KMS-11 (cell line): Measurements from ENCODE around the gene MRPS31.

ENCODE experiments used
- H2AFZ ChIP-seq: fragments of 200-600 bp; sonication (generic); 2 replicates; pipeline ENCODE4 v1.6.1; 2016; ENCODE audit warnings: antibody characterized with exemption, mixed run types, low read depth
- H3K27ac ChIP-seq: fragments of 200-600 bp; sonication (generic); 2 replicates; pipeline ENCODE4 v1.6.1; 2016; ENCODE audit warnings: mild to moderate bottlenecking, mixed run types
- H3K27me3 ChIP-seq: fragments of 200-600 bp; sonication (generic); 2 replicates; pipeline ENCODE4 v1.6.1; 2017; ENCODE audit warnings: mild to moderate bottlenecking, low read depth, mixed run types, moderate library complexity; ENCODE audit not compliant: insufficient read depth
- H3K36me3 ChIP-seq: fragments of 200-600 bp; sonication (generic); 2 replicates; pipeline ENCODE4 v1.6.1; 2017; ENCODE audit warnings: mild to moderate bottlenecking, mixed run types; ENCODE audit not compliant: insufficient read depth
- H3K4me1 ChIP-seq: fragments of 200-600 bp; sonication (generic); 2 replicates; pipeline ENCODE4 v1.6.1; 2016; ENCODE audit warnings: mild to moderate bottlenecking, low read depth, mixed run types; ENCODE audit not compliant: poor library complexity, severe bottlenecking
- H3K4me2 ChIP-seq: fragments of 200-600 bp; sonication (generic); 2 replicates; pipeline ENCODE4 v1.7.0; 2016; ENCODE audit warnings: mild to moderate bottlenecking, mixed run types
- H3K4me3 ChIP-seq: fragments of 200-600 bp; sonication (generic); IDR thresholded peaks from 2 replicates; pipeline ENCODE4 v1.6.1; 2017; ENCODE audit warnings: low read depth, low read length, mixed read lengths; ENCODE audit not compliant: insufficient read depth
- H3K79me2 ChIP-seq: fragments of 200-600 bp; sonication (generic); 2 replicates; pipeline ENCODE4 v1.6.1; 2016; ENCODE audit warnings: low read depth, mixed run types; ENCODE audit not compliant: insufficient read depth
- H3K9ac ChIP-seq: fragments of 200-600 bp; sonication (generic); 2 replicates; pipeline ENCODE4 v1.6.1; 2016; ENCODE audit warnings: mild to moderate bottlenecking, mixed run types
- H4K20me1 ChIP-seq: fragments of 200-600 bp; sonication (generic); 2 replicates; pipeline ENCODE4 v1.6.1; 2016; ENCODE audit warnings: mild to moderate bottlenecking, mixed run types; ENCODE audit not compliant: insufficient read depth
- CTCF ChIP-seq: fragments of 200-600 bp; sonication (generic); conservative IDR thresholded peaks from 2 replicates; pipeline ENCODE4 v1.6.1; 2017; ENCODE audit warnings: low read depth, mild to moderate bottlenecking, antibody characterized with exemption, low read length, moderate library complexity, mixed read lengths

Gene MRPS31

GRCh38 chr13:40799508-40799907 is 28.5 kb upstream of the MRPS31 start:
- H2AFZ ChIP-seq = no peak overlapping the region
- no peaks in the 10 kb centered on the region for H4K20me1 ChIP-seq
- no peak overlapping the region for H3K4me3 ChIP-seq
- H3K4me2 ChIP-seq = peak overlapping the region; percentile 61
- peak overlapping the region; percentile 54; the same call in 1 of the 2 replicates for H3K27ac ChIP-seq
- H3K27me3 ChIP-seq = no peaks in the 10 kb centered on the region
- H3K9ac ChIP-seq = no peak overlapping the region
- H3K79me2 ChIP-seq = peaks cover 14% of the 10 kb centered on the region; the same call in 1 of the 2 replicates
- H3K4me1 ChIP-seq = peaks cover 34% of the 10 kb centered on the region
- no peak for TF ChIP-seq CTCF
- H3K36me3 ChIP-seq = no peaks in the 10 kb centered on the region

GRCh38 chr13:40798380-40798779 is 27.4 kb upstream of the MRPS31 start:
- H3K9ac ChIP-seq = no peak overlapping the region
- H2AFZ ChIP-seq = no peak overlapping the region
- no peaks in the 10 kb centered on the region for H3K27me3 ChIP-seq
- TF ChIP-seq CTCF = no peak
- no peak overlapping the region for H3K4me3 ChIP-seq
- H3K36me3 ChIP-seq = no peaks in the 10 kb centered on the region
- no peaks in the 10 kb centered on the region for H4K20me1 ChIP-seq
- no peak overlapping the region; the same call in 1 of the 2 replicates for H3K27ac ChIP-seq
- peaks cover 24% of the 10 kb centered on the region; the same call in 1 of the 2 replicates for H3K79me2 ChIP-seq
- no peak overlapping the region for H3K4me2 ChIP-seq
- H3K4me1 ChIP-seq = peaks cover 46% of the 10 kb centered on the region

GRCh38 chr13:40796649-40797048 is 25.7 kb upstream of the MRPS31 start:
- H3K36me3 ChIP-seq = no peaks in the 10 kb centered on the region
- H3K27me3 ChIP-seq = no peaks in the 10 kb centered on the region
- H3K4me1 ChIP-seq = peaks cover 61% of the 10 kb centered on the region
- no peak overlapping the region for H3K4me3 ChIP-seq
- H3K4me2 ChIP-seq = no peak overlapping the region
- H3K27ac ChIP-seq = no peak overlapping the region
- H3K9ac ChIP-seq = no peak overlapping the region
- H2AFZ ChIP-seq = no peak overlapping the region
- no peak for TF ChIP-seq CTCF
- H4K20me1 ChIP-seq = no peaks in the 10 kb centered on the region
- peaks cover 29% of the 10 kb centered on the region; the same call in 1 of the 2 replicates for H3K79me2 ChIP-seq

- no peaks in the 10 kb centered on the region for H3K36me3 ChIP-seq
- H3K4me1 ChIP-seq = peaks cover 56% of the 10 kb centered on the region
- H3K4me2 ChIP-seq = no peak overlapping the region; the same call in 1 of the 2 replicates
- no peaks in the 10 kb centered on the region for H3K27me3 ChIP-seq
- H3K4me3 ChIP-seq = no peak overlapping the region
- TF ChIP-seq CTCF = no peak
- H4K20me1 ChIP-seq = no peaks in the 10 kb centered on the region
- peaks cover 46% of the 10 kb centered on the region; the same call in 1 of the 2 replicates for H3K79me2 ChIP-seq
- H3K27ac ChIP-seq = no peak overlapping the region
- H2AFZ ChIP-seq = no peak overlapping the region
- H3K9ac ChIP-seq = no peak overlapping the region
Measured at GRCh38 chr13:40794414-40795368, 23.7 kb upstream of the MRPS31 start.
